ENCODE results near the gene STAU1. TPM values are rescaled to one million over a fixed set of nuclear protein-coding genes. Genes with fewer than 3 reads are reported as not detected.
A peak's percentile ranks its signal among the peaks of the same experiment; 100 is the strongest.

STAU1 gene, protein sequence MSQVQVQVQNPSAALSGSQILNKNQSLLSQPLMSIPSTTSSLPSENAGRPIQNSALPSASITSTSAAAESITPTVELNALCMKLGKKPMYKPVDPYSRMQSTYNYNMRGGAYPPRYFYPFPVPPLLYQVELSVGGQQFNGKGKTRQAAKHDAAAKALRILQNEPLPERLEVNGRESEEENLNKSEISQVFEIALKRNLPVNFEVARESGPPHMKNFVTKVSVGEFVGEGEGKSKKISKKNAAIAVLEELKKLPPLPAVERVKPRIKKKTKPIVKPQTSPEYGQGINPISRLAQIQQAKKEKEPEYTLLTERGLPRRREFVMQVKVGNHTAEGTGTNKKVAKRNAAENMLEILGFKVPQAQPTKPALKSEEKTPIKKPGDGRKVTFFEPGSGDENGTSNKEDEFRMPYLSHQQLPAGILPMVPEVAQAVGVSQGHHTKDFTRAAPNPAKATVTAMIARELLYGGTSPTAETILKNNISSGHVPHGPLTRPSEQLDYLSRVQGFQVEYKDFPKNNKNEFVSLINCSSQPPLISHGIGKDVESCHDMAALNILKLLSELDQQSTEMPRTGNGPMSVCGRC
- polyA plus RNA-seq: 32.4 TPM

DNA sequence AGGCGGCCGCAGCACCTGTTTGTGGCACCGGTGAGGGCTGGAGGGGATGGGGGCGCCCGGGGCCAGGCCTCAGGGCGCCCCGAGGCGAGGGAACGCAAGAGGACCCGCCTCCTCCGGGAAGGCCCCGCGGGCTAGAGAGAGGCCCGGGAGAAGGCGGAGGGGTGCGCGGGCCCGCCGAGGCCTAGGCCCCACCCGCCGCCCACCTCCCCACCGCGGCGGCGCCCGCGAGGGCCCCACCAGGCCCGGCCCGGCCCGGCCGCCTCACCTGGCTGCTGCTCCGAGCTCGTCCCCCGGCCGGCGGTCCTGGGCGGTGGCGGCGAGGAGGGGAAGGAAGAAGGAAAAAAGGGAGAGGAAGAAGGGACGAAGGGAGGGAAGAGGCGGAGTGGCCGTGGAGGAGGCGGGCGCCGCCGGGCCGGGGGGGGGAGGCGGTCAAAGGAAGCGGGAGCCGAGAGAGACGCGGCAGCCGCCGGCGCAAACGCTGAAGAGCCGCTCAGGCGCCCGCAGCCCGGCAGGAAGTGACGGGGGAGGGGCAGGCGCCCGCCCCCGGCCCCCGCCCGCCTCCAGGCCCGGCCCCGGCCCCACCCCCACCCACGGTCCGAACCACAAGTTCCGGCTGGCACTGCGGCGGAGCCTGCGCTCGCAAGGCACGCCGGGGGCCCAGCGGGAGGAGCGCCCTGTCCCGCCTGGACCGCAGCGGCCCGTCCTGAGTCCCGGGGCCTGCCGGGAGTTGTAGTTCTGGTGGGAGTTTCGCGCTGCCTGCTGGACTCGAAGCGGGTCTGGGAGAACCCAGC lies at the start of gene STAU1:
STAU1 (minus strand) TSS at position 484 of the 791 bp plus-strand sequence. CDS start 22,133 bp downstream, outside the sequence.
- peak within 1 kb of the TSS; percentile 87 to 97 (median 91) for H3K27ac Mint-ChIP-seq
- H3K27me3 Mint-ChIP-seq: no peaks in the 10 kb centered on the region

DNA sequence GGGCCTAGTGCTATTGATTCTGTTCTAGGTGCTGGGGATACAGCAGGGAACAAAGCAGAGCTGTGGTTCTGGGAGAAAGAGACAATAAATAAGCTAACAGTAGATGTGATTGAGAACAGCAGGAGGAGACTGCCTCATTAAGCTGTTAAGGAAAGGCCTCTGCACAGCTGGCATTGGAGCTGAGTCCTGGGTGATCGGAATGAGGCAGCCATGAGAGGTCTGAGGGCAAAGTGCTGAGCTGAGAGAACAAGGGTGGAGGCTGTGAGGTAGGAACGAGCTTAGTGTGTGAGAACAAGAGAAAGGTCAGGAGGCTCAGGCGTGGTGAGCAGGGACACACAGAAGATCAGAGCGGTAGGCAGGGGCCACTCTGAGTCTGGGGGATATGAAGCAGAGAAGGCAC lies 49.4 kb upstream of the STAU1 start:
- no peaks in the 10 kb centered on the region for H3K9me3 Mint-ChIP-seq
- H3K27ac Mint-ChIP-seq: peak overlapping the region in 1 of 3 donors; percentile 47
- no peaks in the 10 kb centered on the region for H3K27me3 Mint-ChIP-seq
- no peaks in the 10 kb centered on the region for H3K4me1 Mint-ChIP-seq
- H3K36me3 Mint-ChIP-seq: peaks cover 9% of the 10 kb centered on the region
- no peak overlapping the region for H3K4me3 Mint-ChIP-seq

More for the DNA sequence above, at the start of gene STAU1:
- H3K36me3 Mint-ChIP-seq: no peaks in the 10 kb centered on the region
- no peaks in the 10 kb centered on the region for H3K9me3 Mint-ChIP-seq
- H3K4me1 Mint-ChIP-seq: peaks cover 22 to 30% (median 29%) of the 10 kb centered on the region in 3 donors
- H3K4me3 Mint-ChIP-seq: peak within 1 kb of the TSS; percentile 91 to 96 (median 94)

DNA sequence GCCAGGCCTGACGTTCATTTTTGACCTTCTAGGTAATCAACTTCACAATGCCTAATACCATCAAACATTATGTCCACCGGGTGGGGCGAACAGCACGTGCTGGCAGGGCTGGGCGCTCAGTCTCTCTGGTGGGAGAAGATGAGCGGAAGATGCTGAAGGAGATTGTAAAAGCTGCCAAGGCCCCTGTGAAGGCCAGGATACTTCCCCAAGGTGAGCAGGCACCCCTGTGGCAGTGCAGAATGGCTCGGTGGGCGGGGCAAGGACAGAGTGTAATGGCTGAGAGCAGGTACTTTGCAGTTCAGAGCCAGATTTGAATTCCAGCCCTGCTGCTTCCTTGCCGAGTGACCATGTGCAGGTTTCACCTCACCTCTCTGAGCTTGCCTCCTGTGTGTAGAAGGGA lies 48.2 kb upstream of the STAU1 start:
- H3K27ac Mint-ChIP-seq: peak overlapping the region in 1 of 3 donors; percentile 16
- H3K27me3 Mint-ChIP-seq: no peaks in the 10 kb centered on the region

DNA sequence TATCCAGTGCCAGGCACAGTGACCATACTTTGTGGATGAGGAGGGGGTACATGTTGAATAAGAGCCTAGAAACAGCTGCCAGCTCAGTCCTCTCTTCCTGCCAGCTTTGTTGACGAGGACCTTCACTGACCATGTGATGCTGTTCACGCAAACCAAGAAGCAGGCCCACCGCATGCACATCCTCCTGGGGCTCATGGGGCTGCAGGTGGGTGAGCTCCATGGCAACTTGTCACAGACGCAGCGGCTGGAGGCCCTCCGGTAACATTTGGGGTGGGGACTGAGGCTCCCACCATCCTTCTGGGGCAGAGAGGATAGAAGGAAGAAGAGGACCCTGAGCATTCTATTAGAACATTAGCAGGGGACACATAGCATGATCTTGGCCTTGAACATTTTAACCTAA lies 46.7 kb upstream of the STAU1 start:
- Mint-ChIP-seq H3K27me3 (no peaks in the 10 kb centered on the region), H3K36me3 (peaks cover 9% of the 10 kb centered on the region), H3K9me3 (no peaks in the 10 kb centered on the region), H3K4me1 (peaks cover 0 to 5% (median 4%) of the 10 kb centered on the region in 3 donors), H3K27ac (no peak overlapping the region), H3K4me3 (no peak overlapping the region)

More for the DNA sequence above, 48.2 kb upstream of the STAU1 start:
- H3K36me3 Mint-ChIP-seq: peaks cover 9% of the 10 kb centered on the region
- H3K4me1 Mint-ChIP-seq: no peaks in the 10 kb centered on the region
- no peaks in the 10 kb centered on the region for H3K9me3 Mint-ChIP-seq
- H3K4me3 Mint-ChIP-seq: no peak overlapping the region

DNA sequence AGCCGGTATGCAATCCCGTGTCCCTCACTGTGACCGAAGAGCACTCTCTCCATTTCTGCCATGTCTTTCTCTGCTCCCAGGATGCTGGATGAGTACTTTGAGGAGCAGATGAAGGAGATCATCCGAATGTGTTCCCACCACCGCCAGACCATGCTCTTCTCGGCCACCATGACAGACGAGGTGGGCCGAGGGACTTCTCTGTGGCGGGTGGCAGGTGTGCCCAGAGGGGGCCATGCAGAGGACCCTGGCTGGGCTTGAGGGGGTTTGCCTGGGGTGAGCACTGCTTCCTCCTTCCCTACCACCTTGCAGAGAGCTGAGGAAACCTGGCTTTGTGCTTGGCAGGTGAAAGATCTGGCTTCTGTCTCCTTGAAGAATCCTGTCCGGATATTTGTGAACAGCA lies 45.1 kb upstream of the STAU1 start:
- H3K27me3 Mint-ChIP-seq: no peaks in the 10 kb centered on the region
- H3K27ac Mint-ChIP-seq: no peak overlapping the region
- H3K36me3 Mint-ChIP-seq: peaks cover 9% of the 10 kb centered on the region
- H3K4me3 Mint-ChIP-seq: no peak overlapping the region
- H3K9me3 Mint-ChIP-seq: no peaks in the 10 kb centered on the region
- peaks cover 0 to 5% (median 4%) of the 10 kb centered on the region in 3 donors for H3K4me1 Mint-ChIP-seq

DNA sequence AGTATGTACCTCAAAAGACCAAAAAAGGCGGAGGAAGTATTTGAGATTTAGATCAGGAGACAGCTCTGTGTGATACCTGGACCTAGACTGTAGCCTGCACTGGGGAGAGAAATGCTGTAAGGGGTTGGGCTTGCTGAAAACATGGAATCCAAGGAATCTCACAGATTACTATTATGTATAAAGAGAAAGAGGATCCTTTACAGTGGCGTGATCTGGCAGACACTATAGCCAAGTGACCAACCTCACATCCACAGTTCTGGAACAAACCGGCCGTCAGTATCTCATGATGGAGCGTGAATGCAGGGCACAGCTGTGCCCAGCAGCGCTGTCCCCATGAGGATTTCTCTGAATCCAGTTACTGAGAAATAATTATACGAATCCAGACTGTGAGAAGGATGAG lies 43.3 kb upstream of the STAU1 start:
- Mint-ChIP-seq H3K36me3 (peaks cover 5% of the 10 kb centered on the region), H3K9me3 (no peaks in the 10 kb centered on the region), H3K4me3 (no peak overlapping the region), H3K4me1 (peaks cover 0 to 5% (median 4%) of the 10 kb centered on the region in 3 donors), H3K27me3 (no peaks in the 10 kb centered on the region), H3K27ac (peak overlapping the region in 2 of 3 donors; percentile 5 to 84)

DNA sequence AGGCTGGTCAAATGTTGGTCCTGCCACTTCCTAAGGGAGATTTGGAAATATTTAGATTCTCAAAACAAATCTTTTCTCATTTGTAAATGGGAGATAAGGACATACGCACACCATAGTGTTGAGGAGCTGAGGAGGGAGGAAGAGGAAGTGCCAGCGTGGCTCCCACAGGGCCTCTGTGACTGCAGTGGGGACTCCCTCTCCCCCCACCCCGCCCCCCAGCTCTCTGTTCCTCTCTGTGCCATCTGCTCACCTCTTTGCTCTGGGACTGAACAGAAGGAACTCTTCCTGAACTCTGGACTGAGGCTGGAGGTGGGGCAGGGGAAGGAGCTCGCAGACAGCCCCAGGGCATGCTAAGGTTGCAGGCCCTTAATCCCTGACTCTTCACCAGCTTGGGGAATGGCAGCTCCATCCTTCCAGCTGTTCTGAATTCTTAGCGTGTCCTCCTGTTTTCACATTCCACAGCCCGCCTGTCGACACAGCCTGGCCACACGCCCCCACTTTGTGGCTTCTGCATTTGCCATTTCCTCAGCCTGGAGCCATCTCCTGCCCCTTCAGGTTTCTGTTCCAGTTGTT lies 42.5 kb upstream of the STAU1 start:
- H3K9me3 Mint-ChIP-seq: no peaks in the 10 kb centered on the region
- peak overlapping the region in 2 of 4 donors; percentile 45 to 56 for H3K4me3 Mint-ChIP-seq
- peak overlapping the region in 2 of 3 donors; percentile 10 to 84 for H3K27ac Mint-ChIP-seq
- peaks cover 0 to 5% (median 4%) of the 10 kb centered on the region in 3 donors for H3K4me1 Mint-ChIP-seq
- H3K36me3 Mint-ChIP-seq: peaks cover 5% of the 10 kb centered on the region
- H3K27me3 Mint-ChIP-seq: no peaks in the 10 kb centered on the region

DNA sequence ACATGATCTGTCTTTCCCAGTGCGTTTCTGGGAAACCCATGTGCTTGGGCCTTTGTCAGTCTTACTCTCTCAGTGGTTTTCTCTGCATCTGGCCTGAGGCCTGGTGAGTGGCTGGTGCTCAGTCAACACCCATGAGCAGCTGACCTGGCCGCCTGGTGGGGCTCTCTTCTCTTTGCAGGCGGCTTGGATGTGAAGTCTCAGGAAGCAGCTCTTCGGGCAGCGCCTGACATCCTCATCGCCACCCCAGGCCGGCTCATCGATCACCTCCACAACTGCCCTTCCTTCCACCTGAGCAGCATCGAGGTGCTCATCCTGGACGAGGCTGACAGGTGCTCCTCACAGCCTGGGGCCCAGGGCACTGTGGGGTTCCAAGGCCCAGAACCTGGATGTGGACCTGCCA lies 41.9 kb upstream of the STAU1 start:
- no peaks in the 10 kb centered on the region for H3K27me3 Mint-ChIP-seq
- no peaks in the 10 kb centered on the region for H3K9me3 Mint-ChIP-seq
- peaks cover 8% of the 10 kb centered on the region for H3K36me3 Mint-ChIP-seq
- no peak overlapping the region for H3K4me3 Mint-ChIP-seq
- H3K27ac Mint-ChIP-seq: peak overlapping the region in 1 of 3 donors; percentile 10
- H3K4me1 Mint-ChIP-seq: peaks cover 0 to 5% (median 4%) of the 10 kb centered on the region in 3 donors

DNA sequence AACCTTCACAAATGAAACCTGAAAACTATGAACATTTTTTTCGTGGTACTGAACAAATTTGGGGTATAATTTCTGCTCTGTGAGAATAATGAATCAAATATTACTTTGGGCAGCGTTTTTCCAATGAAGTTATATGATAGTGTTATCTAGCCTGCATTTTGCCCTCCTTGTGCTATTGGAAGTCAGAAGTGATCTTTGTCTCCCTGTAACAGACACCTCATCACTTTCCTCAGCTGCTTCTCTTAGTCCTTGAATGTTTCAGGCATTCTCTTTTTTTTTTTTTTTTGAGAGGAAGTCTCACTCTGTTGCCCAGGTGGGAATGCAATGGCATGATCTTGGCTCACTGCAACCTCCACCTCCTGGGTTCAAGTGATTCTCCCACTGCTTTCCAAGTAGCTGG lies 41.2 kb upstream of the STAU1 start:
- peak overlapping the region in 1 of 4 donors; percentile 32 for H3K4me3 Mint-ChIP-seq
- H3K9me3 Mint-ChIP-seq: no peaks in the 10 kb centered on the region
- peaks cover 0 to 6% (median 5%) of the 10 kb centered on the region in 3 donors for H3K4me1 Mint-ChIP-seq
- H3K27me3 Mint-ChIP-seq: no peaks in the 10 kb centered on the region
- H3K27ac Mint-ChIP-seq: no peak overlapping the region
- peaks cover 10% of the 10 kb centered on the region for H3K36me3 Mint-ChIP-seq

DNA sequence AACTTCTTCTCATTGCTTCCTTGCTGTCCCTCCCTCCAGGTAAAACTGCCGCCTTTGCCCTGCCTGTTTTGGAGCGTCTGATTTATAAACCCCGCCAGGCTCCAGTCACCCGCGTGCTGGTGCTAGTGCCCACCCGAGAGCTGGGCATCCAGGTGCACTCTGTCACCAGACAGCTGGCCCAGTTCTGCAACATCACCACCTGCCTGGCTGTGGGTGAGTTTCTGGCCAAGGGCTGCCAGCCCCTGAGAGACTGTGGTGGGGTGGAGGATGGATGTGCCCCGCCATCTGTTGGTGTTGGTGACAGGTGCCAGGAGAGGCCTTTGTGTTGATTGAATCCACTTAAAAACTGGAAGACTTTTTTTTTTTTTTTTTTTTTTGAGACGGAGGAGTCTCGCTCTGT lies 40.5 kb upstream of the STAU1 start:
- Mint-ChIP-seq H3K27me3 (no peaks in the 10 kb centered on the region), H3K4me1 (peaks cover 0 to 6% (median 5%) of the 10 kb centered on the region in 3 donors), H3K27ac (peak overlapping the region in 1 of 3 donors; percentile 39), H3K36me3 (peaks cover 12% of the 10 kb centered on the region), H3K9me3 (no peaks in the 10 kb centered on the region), H3K4me3 (no peak overlapping the region)

DNA sequence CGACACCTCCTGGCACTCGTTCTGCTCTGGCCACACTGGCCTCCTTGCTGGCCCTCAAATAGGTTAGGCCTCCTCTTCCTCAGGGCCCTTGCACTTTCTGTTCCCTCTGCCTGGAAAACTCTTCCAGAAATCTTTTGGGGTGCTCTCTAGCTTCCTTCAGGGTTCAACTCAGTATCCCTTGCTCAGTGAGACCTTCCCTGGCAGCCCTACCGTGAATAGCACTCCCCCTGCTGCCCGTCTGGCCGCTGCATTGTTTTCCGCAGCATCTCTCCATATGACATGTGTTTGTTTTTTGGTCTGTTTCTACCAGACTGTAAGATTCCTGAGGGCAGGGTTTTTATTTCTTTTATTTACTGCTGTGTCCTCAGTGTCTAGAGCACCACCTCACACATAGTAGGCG lies 37.8 kb upstream of the STAU1 start:
- H3K4me3 Mint-ChIP-seq: peak overlapping the region in 1 of 4 donors; percentile 68
- H3K27ac Mint-ChIP-seq: no peak overlapping the region
- no peaks in the 10 kb centered on the region for H3K27me3 Mint-ChIP-seq
- no peaks in the 10 kb centered on the region for H3K9me3 Mint-ChIP-seq
- peaks cover 0 to 8% (median 5%) of the 10 kb centered on the region in 3 donors for H3K4me1 Mint-ChIP-seq
- H3K36me3 Mint-ChIP-seq: peaks cover 12% of the 10 kb centered on the region

DNA sequence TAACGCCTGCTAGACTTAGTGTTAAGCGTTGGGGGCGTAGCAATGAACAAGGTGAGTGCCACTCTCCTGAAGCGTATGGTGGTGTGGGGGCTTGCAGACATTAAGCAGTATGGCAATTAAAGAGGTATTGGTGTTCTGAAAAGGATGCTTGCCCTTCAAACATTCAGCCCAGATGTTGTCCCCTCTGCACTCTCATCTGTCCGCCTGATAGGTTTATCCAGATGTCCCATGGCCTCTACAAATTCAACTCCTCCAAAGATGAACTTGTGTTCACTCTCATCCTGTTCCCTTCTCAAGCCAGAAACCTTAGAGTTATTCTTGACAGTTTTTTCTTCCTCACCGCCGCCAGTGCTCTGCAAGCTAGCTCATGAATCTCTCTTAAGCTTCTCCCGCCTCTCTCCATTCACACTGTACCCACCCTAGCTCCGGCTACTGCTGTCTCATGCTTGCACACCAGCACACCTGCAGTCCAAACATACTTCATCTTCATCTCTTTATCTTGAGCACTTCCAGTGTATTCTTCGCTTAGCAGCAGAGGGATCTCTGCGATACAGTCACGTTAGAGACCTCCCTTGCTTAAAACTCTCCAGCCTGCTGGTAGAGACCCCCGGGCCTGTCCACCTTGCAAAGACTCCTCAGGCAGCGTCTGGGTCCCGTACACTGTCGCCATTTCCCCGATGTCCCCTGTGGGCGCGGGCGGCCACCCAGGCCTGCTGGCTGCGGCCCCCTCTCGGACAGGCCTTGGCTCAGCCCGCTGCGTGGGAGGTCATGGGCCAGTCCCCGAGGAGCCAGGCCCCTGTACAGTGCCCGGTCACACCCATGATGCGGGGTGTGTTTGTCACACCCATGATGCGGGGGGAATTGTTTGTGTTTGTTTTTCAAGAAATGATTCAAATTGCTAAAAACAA lies 32.0 kb upstream of the STAU1 start:
- Mint-ChIP-seq H3K36me3 (peaks cover 6% of the 10 kb centered on the region), H3K27me3 (no peaks in the 10 kb centered on the region), H3K9me3 (no peaks in the 10 kb centered on the region), H3K27ac (peak overlapping the region; percentile 82 to 98 (median 97)), H3K4me1 (peaks cover 10 to 22% (median 16%) of the 10 kb centered on the region in 3 donors), H3K4me3 (peak overlapping the region; percentile 84 to 97 (median 94))

DNA sequence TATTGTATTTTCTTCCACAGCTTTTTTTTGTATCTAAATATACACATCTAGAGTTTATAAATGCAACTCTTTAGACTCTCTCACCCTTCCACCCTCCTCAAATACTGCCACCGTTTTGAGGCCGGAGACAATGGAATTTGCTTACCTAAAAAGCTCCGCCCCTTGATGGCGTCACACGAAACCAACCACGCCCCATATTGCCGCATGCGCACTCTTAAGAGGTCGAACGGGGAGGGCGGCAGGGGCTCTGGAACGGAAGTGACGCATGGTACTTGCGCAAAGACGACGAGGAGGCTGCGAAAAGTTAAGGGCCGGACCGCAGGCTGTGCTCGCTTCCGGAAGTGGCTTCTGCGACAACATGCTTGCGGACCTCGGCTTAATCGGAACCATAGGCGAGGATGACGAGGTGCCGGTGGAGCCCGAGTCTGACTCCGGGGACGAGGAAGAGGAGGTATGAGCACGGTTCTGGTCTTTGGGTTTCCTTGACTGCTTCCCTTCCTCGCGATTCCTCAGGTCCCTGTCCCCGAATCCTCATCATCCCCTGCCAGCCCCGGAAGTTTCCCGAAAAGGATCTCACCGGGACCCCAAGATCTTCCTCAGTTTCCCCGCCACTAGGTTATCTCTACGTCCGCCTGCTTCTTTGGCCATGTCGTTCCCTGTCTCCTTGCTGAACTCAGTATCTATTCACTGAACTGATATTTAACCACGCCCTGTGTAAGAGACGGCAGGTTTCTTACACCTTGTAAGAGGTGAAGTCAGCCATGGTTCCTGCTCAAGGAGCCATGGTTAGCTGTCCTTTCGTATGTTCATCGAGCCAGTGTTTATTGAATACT lies 31.2 kb upstream of the STAU1 start, which contains the start of gene DDX27:
DDX27 (plus strand) TSS at position 326 of the 833 bp plus-strand sequence; CDS start at position 359, 33 bp downstream.
- Mint-ChIP-seq H3K9me3 (no peaks in the 10 kb centered on the region), H3K27me3 (no peaks in the 10 kb centered on the region), H3K36me3 (peaks cover 4% of the 10 kb centered on the region), H3K4me3 (peak within 1 kb of the TSS; percentile 84 to 97 (median 94)), H3K4me1 (peaks cover 10 to 22% (median 14%) of the 10 kb centered on the region in 3 donors), H3K27ac (peak within 1 kb of the TSS; percentile 82 to 98 (median 97))
